Measurements from ENCODE around the gene AP1S3.
"Not testable (repeated sequence)": the region's sequence is repeated elsewhere in the genome, so short reads cannot be mapped to it uniquely, and the experiment has no call there.

AP1S3 gene

DNA sequence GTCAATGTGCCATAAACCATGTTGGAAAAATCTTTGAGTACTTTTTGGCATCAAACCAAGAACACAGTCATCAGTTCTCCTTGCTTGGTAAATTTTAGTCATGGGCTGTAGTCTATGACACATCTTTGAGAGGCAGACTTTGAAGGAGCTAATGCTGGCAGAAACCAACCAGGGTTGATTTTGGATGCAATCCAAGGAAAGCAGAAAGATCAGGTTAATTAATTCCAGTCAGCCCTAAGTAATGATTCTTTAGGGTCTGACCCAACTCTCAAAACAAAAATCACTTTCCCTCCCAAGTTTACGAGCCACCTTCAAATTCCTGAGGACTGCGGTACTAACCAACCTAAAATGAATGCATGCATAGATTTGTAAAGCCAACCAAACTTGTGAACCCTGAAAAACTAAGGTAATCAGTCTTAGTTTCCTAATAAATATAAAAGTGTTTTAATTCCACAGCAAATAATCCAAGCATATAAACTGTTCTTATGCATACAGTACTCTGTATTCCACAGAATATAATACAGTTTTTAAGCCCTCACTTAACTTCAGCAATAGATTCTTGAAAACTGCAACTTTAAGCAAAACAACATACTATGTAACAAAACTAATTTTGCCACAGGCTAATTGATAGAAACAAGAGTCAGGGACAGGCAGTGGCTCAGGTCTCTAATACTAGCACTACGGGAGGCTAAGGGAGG is 22.0 kb downstream of the AP1S3 start:
- no peak for TF ChIP-seq JUND (IDR thresholded peaks at IDR 0.05; ENCODE audit: low read depth)
- DNase-seq (ENCODE audit: low read depth in 1 of 2, low spot score in 1 of 2): no peak
- in situ Hi-C loops (cut with HindIII; ENCODE audit: low pct_unique_long_range_greater_than_20kb, low sequenced_read_pairs): no loop called here

DNA sequence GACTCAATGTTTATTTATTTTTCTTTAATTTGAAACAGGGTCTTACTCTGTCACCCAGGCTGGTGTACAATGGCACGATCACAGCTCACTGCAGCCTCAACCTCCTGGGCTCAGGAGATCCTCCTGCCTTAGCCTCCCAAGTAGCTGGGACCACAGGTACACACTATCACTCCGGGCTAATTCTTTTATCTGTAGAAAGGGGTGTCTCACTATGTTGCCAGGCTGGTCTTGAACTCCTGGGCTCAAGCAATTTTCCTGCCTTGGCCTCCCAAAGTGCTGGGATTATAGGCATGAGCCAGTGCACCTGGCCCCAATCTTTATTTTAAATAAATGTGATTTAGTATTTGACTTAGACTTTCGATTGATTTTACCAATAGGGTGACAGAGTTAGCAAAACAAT is 22.6 kb downstream of the AP1S3 start:
- DNase-seq (ENCODE audit: low read depth in 1 of 2, low spot score in 1 of 2); in situ Hi-C loops (cut with HindIII; ENCODE audit: low pct_unique_long_range_greater_than_20kb, low sequenced_read_pairs): not testable (repeated sequence)

DNA sequence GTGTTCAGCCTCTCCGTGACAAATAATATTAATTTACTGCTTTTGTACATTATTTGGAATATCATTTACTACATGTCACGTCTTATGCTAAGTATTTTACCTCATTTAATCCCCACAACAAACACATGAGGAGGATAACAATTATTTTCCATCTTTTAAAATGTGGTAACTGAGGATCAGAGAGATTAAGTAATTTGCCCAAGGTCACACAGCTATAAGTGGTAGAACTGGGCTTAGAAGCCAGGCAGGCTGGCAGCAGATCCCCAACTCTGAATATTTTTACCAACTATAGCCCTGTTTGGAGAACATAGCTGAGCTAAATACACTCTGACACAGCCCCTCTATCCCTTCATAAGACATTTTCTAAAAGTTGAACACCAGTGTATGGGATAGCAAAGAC is 24.1 kb downstream of the AP1S3 start:
- no peak for DNase-seq (ENCODE audit: low read depth in 1 of 2, low spot score in 1 of 2)
- in situ Hi-C loops (cut with HindIII; ENCODE audit: low pct_unique_long_range_greater_than_20kb, low sequenced_read_pairs): no loop called here
- no peak for TF ChIP-seq JUND (IDR thresholded peaks at IDR 0.05; ENCODE audit: low read depth)

DNA sequence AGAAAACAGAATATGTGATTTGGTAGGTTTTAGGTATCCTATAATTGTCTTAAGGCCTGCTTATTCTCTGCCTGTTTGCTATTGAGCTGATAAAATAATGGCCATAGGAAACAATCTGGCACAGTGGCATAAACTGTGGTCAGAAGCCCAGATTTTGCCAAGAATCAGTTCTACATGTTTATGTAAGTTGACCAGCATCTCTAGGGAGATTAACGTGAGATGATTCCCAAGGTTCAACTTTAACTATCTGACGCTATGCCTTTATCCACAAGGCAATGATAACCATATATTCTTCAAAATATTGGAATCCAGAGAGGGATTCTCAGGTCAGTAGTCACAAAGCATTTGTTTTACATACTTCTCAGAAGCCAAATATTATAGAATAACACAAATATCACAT is 25.6 kb downstream of the AP1S3 start:
- DNase-seq (ENCODE audit: low read depth in 1 of 2, low spot score in 1 of 2): no peak
- TF ChIP-seq JUND (IDR thresholded peaks at IDR 0.05; ENCODE audit: low read depth): no peak
- in situ Hi-C loops (cut with HindIII; ENCODE audit: low pct_unique_long_range_greater_than_20kb, low sequenced_read_pairs): no loop called here

DNA sequence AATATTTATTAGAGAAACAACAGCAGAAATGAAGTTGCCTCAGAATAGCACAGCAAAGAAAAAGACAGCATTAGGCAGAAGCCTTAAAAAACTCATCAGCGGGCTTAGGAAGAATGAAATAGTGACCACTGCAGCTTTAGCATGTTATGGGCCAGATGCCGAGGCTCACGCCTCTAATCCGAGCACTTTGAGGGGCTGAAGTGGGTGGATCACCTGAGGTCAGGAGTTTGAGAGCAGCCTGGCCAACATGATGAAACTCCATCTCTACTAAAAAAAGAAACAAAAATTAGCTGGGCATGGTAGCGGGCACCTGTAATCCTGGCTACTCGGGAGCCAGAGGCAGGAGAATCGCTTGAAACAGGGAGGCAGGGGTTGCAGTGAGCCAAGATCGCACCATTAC is 32.4 kb downstream of the AP1S3 start:
- no peak for DNase-seq (ENCODE audit: low read depth in 1 of 2, low spot score in 1 of 2)
- in situ Hi-C loops (cut with HindIII; ENCODE audit: low pct_unique_long_range_greater_than_20kb, low sequenced_read_pairs): no loop called here
- no peak for TF ChIP-seq JUND (IDR thresholded peaks at IDR 0.05; ENCODE audit: low read depth)

DNA sequence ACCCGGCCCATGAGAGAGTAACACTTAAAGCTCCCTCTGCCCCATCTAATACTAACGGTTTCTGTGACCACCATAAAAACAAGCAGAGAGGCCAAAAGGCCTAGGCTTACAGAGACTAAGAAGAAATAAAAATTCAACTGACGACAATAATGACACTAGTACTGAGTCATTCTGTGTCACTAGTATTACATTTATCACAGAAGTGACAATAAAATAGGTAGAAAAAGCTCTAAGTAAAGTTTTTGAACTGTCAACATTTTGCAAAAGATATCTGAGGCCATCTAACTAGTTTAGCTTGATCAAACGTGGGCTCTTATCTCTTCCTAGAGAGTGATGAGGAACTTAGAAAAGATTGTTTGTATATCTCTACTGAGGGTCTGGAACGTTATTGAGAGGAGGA is 35.6 kb downstream of the AP1S3 start:
- in situ Hi-C loops (cut with HindIII; ENCODE audit: low pct_unique_long_range_greater_than_20kb, low sequenced_read_pairs): no loop called here
- TF ChIP-seq JUND (IDR thresholded peaks at IDR 0.05; ENCODE audit: low read depth): no peak
- DNase-seq (ENCODE audit: low read depth in 1 of 2, low spot score in 1 of 2): no peak

DNA sequence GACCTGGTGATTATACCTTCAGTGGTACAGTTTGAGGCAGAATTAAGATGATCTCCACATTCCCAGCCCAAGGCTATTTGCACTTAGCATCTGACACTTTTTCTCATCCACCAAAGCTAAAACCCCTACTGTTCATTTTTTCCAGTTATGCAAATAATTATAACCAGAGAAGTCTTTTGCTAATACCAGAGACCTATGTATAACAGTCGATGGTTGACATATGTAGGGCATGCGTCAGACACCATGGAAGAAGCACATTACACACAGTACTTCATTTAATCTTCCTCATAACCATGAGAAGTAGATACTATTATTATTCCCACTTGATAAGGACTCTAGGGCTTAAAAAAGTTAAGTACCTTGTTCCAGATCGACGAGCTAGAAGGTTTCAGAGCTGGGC is 36.5 kb downstream of the AP1S3 start:
- in situ Hi-C loops (cut with HindIII; ENCODE audit: low pct_unique_long_range_greater_than_20kb, low sequenced_read_pairs): no loop called here
- DNase-seq (ENCODE audit: low read depth in 1 of 2, low spot score in 1 of 2): no peak
- TF ChIP-seq JUND (IDR thresholded peaks at IDR 0.05; ENCODE audit: low read depth): no peak

DNA sequence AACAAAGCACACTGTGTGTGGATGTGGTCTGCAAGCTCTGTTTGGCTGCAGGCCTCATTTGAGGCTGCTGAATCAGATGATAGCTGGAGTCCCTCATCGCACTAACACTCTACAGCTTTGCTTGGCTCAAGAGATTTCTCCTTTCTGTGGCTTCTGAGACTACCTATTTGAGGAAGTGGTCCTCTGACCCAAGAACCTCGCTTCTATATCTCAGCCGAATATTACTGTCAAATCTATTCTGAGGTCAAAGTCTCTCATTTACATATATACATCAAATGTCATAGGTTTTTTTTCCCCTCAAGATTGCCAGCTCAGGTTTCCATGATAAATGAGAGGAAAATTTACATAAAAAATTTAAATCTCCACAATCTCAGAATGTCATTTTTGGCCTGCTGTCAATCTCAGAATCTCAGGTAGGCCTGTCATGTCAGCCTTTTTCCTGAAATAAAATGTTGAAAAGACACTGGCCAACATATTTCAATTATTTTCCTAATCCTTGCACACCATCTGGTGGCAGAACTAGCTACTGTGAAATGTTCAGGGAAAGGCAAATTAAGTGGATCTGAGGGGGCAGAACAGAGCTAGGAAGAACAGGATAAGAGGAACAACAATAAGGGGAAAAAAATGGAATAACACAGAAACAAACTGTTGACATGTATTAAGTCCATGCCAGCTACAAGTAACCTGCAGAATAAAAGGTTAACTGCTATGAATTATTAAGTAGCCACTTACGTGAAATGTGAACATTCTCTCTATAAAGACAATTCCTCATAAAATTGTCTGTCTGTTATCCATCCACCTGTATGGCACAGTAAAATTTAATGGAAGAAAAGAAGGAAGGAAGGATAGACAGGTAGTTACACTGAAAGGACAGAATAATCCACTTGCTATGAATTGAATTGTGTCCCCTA is 39.3 kb downstream of the AP1S3 start:
- in situ Hi-C loops (cut with HindIII; ENCODE audit: low pct_unique_long_range_greater_than_20kb, low sequenced_read_pairs): no loop called here
- DNase-seq (ENCODE audit: low read depth in 1 of 2, low spot score in 1 of 2): peak in 1 of 2 experiments; percentile 55
- no peak for TF ChIP-seq JUND (IDR thresholded peaks at IDR 0.05; ENCODE audit: low read depth)

DNA sequence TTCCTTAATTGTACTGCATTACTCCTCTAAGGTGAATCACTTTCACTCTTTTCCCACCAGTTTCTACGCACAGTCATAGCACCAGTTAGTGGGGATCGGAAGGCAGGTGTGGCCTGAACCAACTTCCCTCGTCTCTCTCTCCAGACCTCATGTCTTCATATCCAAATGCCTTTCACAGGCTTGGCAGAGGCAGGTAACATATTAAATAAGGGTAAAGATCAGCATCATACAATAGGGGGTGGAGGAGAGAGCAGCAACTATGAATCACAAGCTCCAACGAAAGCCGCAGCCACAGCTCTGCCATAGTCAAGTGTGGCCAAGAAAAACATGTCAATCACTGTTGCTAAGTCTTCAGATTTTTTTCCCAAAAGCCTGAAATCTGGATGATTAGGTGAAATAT is 40.3 kb downstream of the AP1S3 start:
- no peak for TF ChIP-seq JUND (IDR thresholded peaks at IDR 0.05; ENCODE audit: low read depth)
- in situ Hi-C loops (cut with HindIII; ENCODE audit: low pct_unique_long_range_greater_than_20kb, low sequenced_read_pairs): no loop called here
- DNase-seq (ENCODE audit: low read depth in 1 of 2, low spot score in 1 of 2): no peak

DNA sequence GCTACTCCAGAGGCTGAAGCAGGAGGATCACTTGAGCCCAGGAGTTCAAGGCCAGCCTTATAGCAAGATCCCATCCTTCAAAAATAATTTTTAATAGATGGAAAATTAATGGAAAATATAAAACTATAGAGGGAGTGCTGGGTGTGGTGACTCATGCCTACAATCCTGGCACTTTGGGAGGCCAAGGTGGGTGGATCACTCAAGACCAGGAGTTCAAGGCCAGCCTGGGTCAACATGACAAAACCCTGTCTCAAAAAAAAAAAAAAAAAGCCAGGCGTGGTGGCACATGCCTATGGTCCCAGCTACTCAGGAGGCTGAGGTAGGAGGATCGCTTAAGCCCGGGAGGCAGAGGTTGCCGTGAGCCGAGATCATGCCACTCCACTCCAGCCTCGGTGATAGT is 48.0 kb downstream of the AP1S3 start:
- no peak for TF ChIP-seq JUND (IDR thresholded peaks at IDR 0.05; ENCODE audit: low read depth)
- in situ Hi-C loops (cut with HindIII; ENCODE audit: low pct_unique_long_range_greater_than_20kb, low sequenced_read_pairs): no loop called here
- no peak for DNase-seq (ENCODE audit: low read depth in 1 of 2, low spot score in 1 of 2)

DNA sequence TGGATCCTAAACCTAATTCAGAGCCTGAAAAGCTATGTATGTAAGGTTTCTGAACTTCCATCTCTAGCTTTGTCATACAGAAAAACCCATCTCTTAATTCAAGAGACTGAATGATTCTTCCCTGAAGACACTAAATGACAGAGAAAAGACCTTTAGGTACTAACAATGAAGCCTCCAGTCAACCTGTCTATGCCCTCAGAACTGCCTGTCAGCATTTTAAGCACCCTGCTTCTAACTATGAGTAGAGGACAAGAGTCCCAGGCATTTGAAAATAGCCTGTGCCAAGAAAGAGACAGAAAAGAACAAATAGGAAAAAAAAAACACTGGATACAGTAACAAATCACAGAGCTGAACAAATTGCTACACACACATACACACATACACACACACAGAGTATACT is 48.6 kb downstream of the AP1S3 start:
- in situ Hi-C loops (cut with HindIII; ENCODE audit: low pct_unique_long_range_greater_than_20kb, low sequenced_read_pairs): no loop called here
- DNase-seq (ENCODE audit: low read depth in 1 of 2, low spot score in 1 of 2): no peak
- TF ChIP-seq JUND (IDR thresholded peaks at IDR 0.05; ENCODE audit: low read depth): no peak

DNA sequence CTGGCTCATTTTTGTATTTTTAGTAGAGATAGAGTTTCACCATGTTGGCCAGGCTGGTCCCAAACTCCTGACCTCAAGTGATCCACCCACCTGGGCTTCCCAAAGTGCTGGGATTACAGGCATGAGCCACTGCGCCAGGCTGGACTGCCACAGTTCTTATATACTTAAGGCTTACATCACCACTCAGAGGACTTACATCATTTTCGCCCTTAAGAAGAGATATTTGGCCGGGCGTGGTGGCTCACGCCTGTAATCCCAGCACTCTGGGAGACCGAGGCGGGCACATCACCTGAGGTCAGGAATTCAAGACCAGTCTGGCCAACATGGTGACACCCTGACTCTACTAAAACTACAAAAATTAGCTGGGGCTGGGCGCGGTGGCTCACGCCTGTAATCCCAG is 49.3 kb downstream of the AP1S3 start:
- in situ Hi-C loops (cut with HindIII; ENCODE audit: low pct_unique_long_range_greater_than_20kb, low sequenced_read_pairs); DNase-seq (ENCODE audit: low read depth in 1 of 2, low spot score in 1 of 2): not testable (repeated sequence)

DNA sequence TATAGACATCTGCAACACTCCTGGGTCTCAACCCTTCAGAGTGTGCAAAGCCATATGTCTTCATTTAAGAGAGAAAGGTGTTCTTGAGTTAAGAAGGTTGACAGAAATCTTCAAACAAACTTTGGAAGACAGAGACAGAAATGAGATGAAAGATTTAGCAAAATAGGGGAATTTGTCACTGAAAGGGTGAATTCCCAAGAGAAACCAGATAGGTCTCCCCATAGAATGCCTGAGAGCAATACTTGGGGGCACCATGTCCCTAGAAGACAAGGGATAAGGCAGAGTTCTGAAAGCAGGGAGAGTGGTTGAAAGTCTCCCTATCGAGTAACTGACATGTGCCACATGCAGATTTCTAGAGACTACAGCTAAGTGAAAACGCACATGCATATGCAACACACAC is 50.0 kb downstream of the AP1S3 start:
- no peak for TF ChIP-seq JUND (IDR thresholded peaks at IDR 0.05; ENCODE audit: low read depth)
- in situ Hi-C loops (cut with HindIII; ENCODE audit: low pct_unique_long_range_greater_than_20kb, low sequenced_read_pairs): no loop called here
- DNase-seq (ENCODE audit: low read depth in 1 of 2, low spot score in 1 of 2): no peak

Measured in T47D (cell line).